HL-60 (cell line): ENCODE measurements around the gene DSCAML1.

Experiments used
- DNase-seq, 2 experiments: peaks; one replicate each; pipeline ENCODE4 v3.0.0-alpha.2; 2010 to 2020; ENCODE audit warnings: low read depth in 1 of 2, low spot score in 1 of 2
- H3K27ac ChIP-seq: fragments of 250-450 bp; sonication (Bioruptor Pico); replicated peaks from 2 replicates; pipeline ENCODE4 v1.5.1; 2020; ENCODE audit warnings: mild to moderate bottlenecking, moderate library complexity
- H3K27me3 ChIP-seq: fragments of 250-450 bp; sonication (Bioruptor Pico); 2 replicates; pipeline ENCODE4 v1.5.1; 2021; ENCODE audit warnings: mild to moderate bottlenecking, moderate library complexity; ENCODE audit not compliant: insufficient read depth, poor library complexity, severe bottlenecking
- H3K4me3 ChIP-seq: replicated peaks from 2 replicates; pipeline ENCODE4 v1.5.1; 2011; ENCODE audit warnings: mild to moderate bottlenecking, control low read depth, low read length; ENCODE audit not compliant: insufficient read depth
- CTCF ChIP-seq: IDR thresholded peaks from one replicate; pipeline ENCODE4 v1.5.1; 2011; ENCODE audit warnings: low read length, control low read depth, inconsistent platforms; ENCODE audit not compliant: insufficient read depth
- GABPA ChIP-seq: IDR thresholded peaks from 2 replicates; pipeline ENCODE4 v1.6.1; 2012; ENCODE audit warnings: low read depth
- POLR2AphosphoS5 ChIP-seq: IDR thresholded peaks from 2 replicates; pipeline ENCODE4 v1.6.1; 2012; ENCODE audit warnings: low read depth
- REST ChIP-seq: IDR thresholded peaks from 2 replicates; pipeline ENCODE4 v1.6.1; 2012; ENCODE audit warnings: low read depth; ENCODE audit not compliant: insufficient replicate concordance
- SPI1 ChIP-seq: IDR thresholded peaks from 2 replicates; pipeline ENCODE4 v1.6.1; 2012; ENCODE audit warnings: low read depth, mild to moderate bottlenecking, borderline replicate concordance

Gene DSCAML1

GRCh38 chr11:117597071-117597470 lies 199.9 kb downstream of the DSCAML1 start:
- DNase-seq, result peak; percentile 3 to 9
- H3K27ac ChIP-seq, result no peak overlapping the region
- no peak overlapping the region for H3K4me3 ChIP-seq
- H3K27me3 ChIP-seq, result peaks cover 3% of the 10 kb centered on the region
- TF ChIP-seq REST, result peak; percentile 98
- TF ChIP-seq POLR2AphosphoS5, result no peak

- DNase-seq, result no peak
- H3K27ac ChIP-seq, result no peak overlapping the region
- no peak overlapping the region for H3K4me3 ChIP-seq
- TF ChIP-seq REST (no peak), POLR2AphosphoS5 (no peak), GABPA (no peak), CTCF (no peak)
- H3K27me3 ChIP-seq, result peaks cover 3% of the 10 kb centered on the region
Observed at GRCh38 chr11:117595440-117595839, 201.6 kb downstream of the DSCAML1 start.

GRCh38 chr11:117594721-117595120 lies 202.3 kb downstream of the DSCAML1 start:
- Histone ChIP-seq H3K4me3 (no peak overlapping the region), H3K27me3 (peaks cover 3% of the 10 kb centered on the region), H3K27ac (no peak overlapping the region)
- TF ChIP-seq GABPA, result no peak
- TF ChIP-seq REST, result no peak
- no peak for TF ChIP-seq CTCF
- no peak for TF ChIP-seq POLR2AphosphoS5
- TF ChIP-seq SPI1, result no peak
- DNase-seq, result no peak

- H3K27ac ChIP-seq, result no peak overlapping the region
- H3K4me3 ChIP-seq, result no peak overlapping the region
- DNase-seq, result no peak
- no peaks in the 10 kb centered on the region for H3K27me3 ChIP-seq
- TF ChIP-seq GABPA (no peak), REST (no peak), SPI1 (no peak), CTCF (no peak), POLR2AphosphoS5 (no peak)
Observed at GRCh38 chr11:117593065-117593464, 204.0 kb downstream of the DSCAML1 start.
